CD4-positive, CD25-positive, alpha-beta regulatory T cell (primary cell): ENCODE measurements around the gene C1orf146. TPM values are rescaled to one million over a fixed set of nuclear protein-coding genes. Genes with fewer than 3 reads are reported as not detected.

Experiments used
- ATAC-seq, 2 donors: fragments of 150-1000 bp; cut with Tn5 transposase; one replicate each; pipeline ENCODE4 v1.10.0; 2021; ENCODE audit warnings: low read depth in 2 of 2, moderate number of reproducible peaks in 2 of 2, moderate library complexity in 1 of 2
- DNase-seq, 3 donors: peaks; one replicate each; pipeline versions ENCODE4 v3.0.0 to v3.0.0-alpha.2; 2012 to 2022; ENCODE audit warnings: mixed read lengths in 1 of 3
- H3K27ac ChIP-seq: one replicate; pipeline ENCODE4 v1.7.0; 2013; ENCODE audit warnings: mild to moderate bottlenecking, low read length; ENCODE audit not compliant: insufficient read depth, poor library complexity, severe bottlenecking
- H3K27me3 ChIP-seq: one replicate; pipeline ENCODE4 v1.7.0; 2013; ENCODE audit warnings: low read length; ENCODE audit not compliant: control insufficient read depth, insufficient read depth
- H3K36me3 ChIP-seq: one replicate; pipeline ENCODE4 v1.7.0; 2013; ENCODE audit warnings: mild to moderate bottlenecking, low read length, moderate library complexity; ENCODE audit not compliant: control insufficient read depth, insufficient read depth
- H3K4me1 ChIP-seq: 2 replicates; pipeline ENCODE4 v1.7.0; 2013; ENCODE audit warnings: mild to moderate bottlenecking, low read length; ENCODE audit not compliant: insufficient read depth, control insufficient read depth, poor library complexity, severe bottlenecking
- H3K4me3 ChIP-seq: one replicate; pipeline ENCODE4 v1.7.0; 2013; ENCODE audit warnings: low read depth, mild to moderate bottlenecking, low read length, moderate library complexity
- H3K9me3 ChIP-seq, 2 experiments: 1 replicate in 1 of 2; 2 replicates in 1 of 2; pipeline ENCODE4 v1.7.0; 2013; ENCODE audit warnings: low read length in 2 of 2, mild to moderate bottlenecking in 1 of 2, moderate library complexity in 1 of 2; ENCODE audit not compliant: control insufficient read depth in 2 of 2
- H3K27ac Mint-ChIP-seq, 3 donors: one replicate each; pipeline ENCODE4 v1.8.0; 2020 to 2022; ENCODE audit warnings: mild to moderate bottlenecking in 3 of 3, mixed read lengths in 3 of 3, moderate library complexity in 2 of 3
- H3K27me3 Mint-ChIP-seq: one replicate; pipeline ENCODE4 v1.8.0; 2022; ENCODE audit warnings: mild to moderate bottlenecking, mixed read lengths
- H3K36me3 Mint-ChIP-seq: one replicate; pipeline ENCODE4 v1.8.0; 2020; ENCODE audit warnings: mixed read lengths
- H3K4me1 Mint-ChIP-seq, 4 donors: one replicate each; pipeline ENCODE4 v1.8.0; 2020 to 2022; ENCODE audit warnings: mixed read lengths in 4 of 4, mild to moderate bottlenecking in 1 of 4
- H3K4me3 Mint-ChIP-seq, 4 donors: one replicate each; pipeline ENCODE4 v1.8.0; 2020 to 2022; ENCODE audit warnings: mild to moderate bottlenecking in 4 of 4, mixed read lengths in 4 of 4, moderate library complexity in 3 of 4
- H3K9me3 Mint-ChIP-seq, 7 donors: one replicate each; pipeline ENCODE4 v1.8.0; 2020 to 2022; ENCODE audit warnings: mixed read lengths in 7 of 7, mild to moderate bottlenecking in 3 of 7, moderate library complexity in 2 of 7
- polyA plus RNA-seq, 4 donors: library from polyadenylated mRNA; unstranded; fragments of 300-500 nt; fragmentation: Illumina TruSeq; gene quantifications; one replicate each; pipeline ENCODE4 v1.2.3, GENCODE V29; 2021
- total RNA-seq: library from RNA; stranded (reverse); gene quantifications from one replicate; pipeline ENCODE4 v1.2.3, GENCODE V29; 2022

The C1orf146 gene
- total and polyA plus RNA-seq, 5 donors from 2014 or later, result not detected

- Histone ChIP-seq H3K27me3 (no peaks in the 10 kb centered on the region), H3K27ac (no peak overlapping the region), H3K4me1 (no peaks in the 10 kb centered on the region), H3K36me3 (no peaks in the 10 kb centered on the region), H3K9me3 (no peaks in the 10 kb centered on the region), H3K4me3 (no peak overlapping the region)
- H3K9me3 Mint-ChIP-seq, result peaks cover 0 to 3% (median 0%) of the 10 kb centered on the region in 7 donors
- peaks cover 8% of the 10 kb centered on the region for H3K27me3 Mint-ChIP-seq
- no peak for ATAC-seq
- H3K4me1 Mint-ChIP-seq, result peaks cover 0 to 11% (median 2%) of the 10 kb centered on the region in 4 donors
- H3K27ac Mint-ChIP-seq, result peak overlapping the region in 1 of 3 donors; percentile 75
- no peak overlapping the region for H3K4me3 Mint-ChIP-seq
- no peak for DNase-seq
- H3K36me3 Mint-ChIP-seq, result no peaks in the 10 kb centered on the region
These were observed 25.5 kb upstream of the C1orf146 start for GRCh38 chr1:92192246-92192645.

- ATAC-seq, result no peak
- Histone ChIP-seq H3K27ac (no peak overlapping the region), H3K27me3 (no peaks in the 10 kb centered on the region), H3K36me3 (no peaks in the 10 kb centered on the region), H3K4me1 (no peaks in the 10 kb centered on the region), H3K4me3 (no peak overlapping the region), H3K9me3 (no peaks in the 10 kb centered on the region)
- Mint-ChIP-seq H3K4me3 (no peak overlapping the region), H3K27ac (no peak overlapping the region), H3K27me3 (peaks cover 4% of the 10 kb centered on the region), H3K9me3 (no peaks in the 10 kb centered on the region), H3K36me3 (no peaks in the 10 kb centered on the region), H3K4me1 (peaks cover 0 to 11% (median 2%) of the 10 kb centered on the region in 4 donors)
- no peak for DNase-seq
These were observed 23.2 kb upstream of the C1orf146 start for GRCh38 chr1:92194511-92194910.

- H3K27me3 Mint-ChIP-seq, result peaks cover 5% of the 10 kb centered on the region
- Histone ChIP-seq H3K9me3 (no peaks in the 10 kb centered on the region), H3K36me3 (no peaks in the 10 kb centered on the region), H3K27ac (peak overlapping the region; percentile 41), H3K4me3 (peak overlapping the region; percentile 22), H3K27me3 (no peaks in the 10 kb centered on the region), H3K4me1 (peaks cover 5% of the 10 kb centered on the region)
- H3K36me3 Mint-ChIP-seq, result no peaks in the 10 kb centered on the region
- H3K27ac Mint-ChIP-seq, result peak overlapping the region; percentile 0 to 75 (median 20)
- DNase-seq (peak in 2 of 3 donors; percentile 13 to 80), ATAC-seq (peak; percentile 53 to 60)
- peak overlapping the region in 3 of 4 donors; percentile 6 to 19 (median 18) for H3K4me3 Mint-ChIP-seq
- H3K4me1 Mint-ChIP-seq, result peaks cover 11 to 18% (median 14%) of the 10 kb centered on the region in 4 donors
- H3K9me3 Mint-ChIP-seq, result peaks cover 0 to 9% (median 4%) of the 10 kb centered on the region in 7 donors
These were observed 15.7 kb upstream of the C1orf146 start for GRCh38 chr1:92201973-92202372.

GRCh38 chr1:92203105-92203504 is 14.6 kb upstream of the C1orf146 start:
- no peaks in the 10 kb centered on the region for H3K36me3 Mint-ChIP-seq
- DNase-seq (peak in 1 of 3 donors; percentile 13), ATAC-seq (no peak)
- Histone ChIP-seq H3K4me3 (no peak overlapping the region), H3K27ac (no peak overlapping the region), H3K27me3 (no peaks in the 10 kb centered on the region), H3K36me3 (no peaks in the 10 kb centered on the region), H3K4me1 (peaks cover 5% of the 10 kb centered on the region), H3K9me3 (no peaks in the 10 kb centered on the region)
- H3K27me3 Mint-ChIP-seq, result peaks cover 5% of the 10 kb centered on the region
- H3K9me3 Mint-ChIP-seq, result peaks cover 0 to 9% (median 4%) of the 10 kb centered on the region in 7 donors
- peaks cover 10 to 18% (median 14%) of the 10 kb centered on the region in 4 donors for H3K4me1 Mint-ChIP-seq
- peak overlapping the region; percentile 14 to 61 (median 26) for H3K27ac Mint-ChIP-seq
- H3K4me3 Mint-ChIP-seq, result no peak overlapping the region

- Mint-ChIP-seq H3K4me1 (peaks cover 0 to 14% (median 5%) of the 10 kb centered on the region in 4 donors), H3K4me3 (no peak overlapping the region), H3K9me3 (peaks cover 0 to 8% (median 2%) of the 10 kb centered on the region in 7 donors), H3K27ac (no peak overlapping the region), H3K27me3 (peaks cover 4% of the 10 kb centered on the region), H3K36me3 (no peaks in the 10 kb centered on the region)
- ATAC-seq (no peak), DNase-seq (no peak)
- no peaks in the 10 kb centered on the region for H3K27me3 ChIP-seq
- no peaks in the 10 kb centered on the region for H3K36me3 ChIP-seq
- no peak overlapping the region for H3K4me3 ChIP-seq
- no peak overlapping the region for H3K27ac ChIP-seq
- no peaks in the 10 kb centered on the region for H3K9me3 ChIP-seq
- H3K4me1 ChIP-seq, result no peaks in the 10 kb centered on the region
These were observed 7.0 kb upstream of the C1orf146 start for GRCh38 chr1:92210701-92211100.

GRCh38 chr1:92211166-92211565 is 6.5 kb upstream of the C1orf146 start:
- no peak overlapping the region for H3K4me3 ChIP-seq
- Mint-ChIP-seq H3K36me3 (no peaks in the 10 kb centered on the region), H3K27ac (no peak overlapping the region), H3K9me3 (peaks cover 0 to 7% (median 2%) of the 10 kb centered on the region in 7 donors), H3K27me3 (peaks cover 4% of the 10 kb centered on the region), H3K4me3 (no peak overlapping the region), H3K4me1 (peaks cover 0 to 14% (median 5%) of the 10 kb centered on the region in 4 donors)
- ATAC-seq (no peak), DNase-seq (no peak)
- H3K36me3 ChIP-seq, result no peaks in the 10 kb centered on the region
- H3K4me1 ChIP-seq, result no peaks in the 10 kb centered on the region
- H3K9me3 ChIP-seq, result no peaks in the 10 kb centered on the region
- H3K27ac ChIP-seq, result no peak overlapping the region
- H3K27me3 ChIP-seq, result no peaks in the 10 kb centered on the region

- no peaks in the 10 kb centered on the region for H3K27me3 ChIP-seq
- no peaks in the 10 kb centered on the region for H3K36me3 ChIP-seq
- H3K4me3 Mint-ChIP-seq, result no peak overlapping the region
- DNase-seq (no peak), ATAC-seq (no peak)
- H3K4me1 ChIP-seq, result no peaks in the 10 kb centered on the region
- H3K27ac Mint-ChIP-seq, result no peak overlapping the region
- H3K27ac ChIP-seq, result no peak overlapping the region
- H3K9me3 Mint-ChIP-seq, result no peaks in the 10 kb centered on the region
- no peak overlapping the region for H3K4me3 ChIP-seq
- peaks cover 11% of the 10 kb centered on the region for H3K27me3 Mint-ChIP-seq
- no peaks in the 10 kb centered on the region for H3K4me1 Mint-ChIP-seq
- no peaks in the 10 kb centered on the region for H3K36me3 Mint-ChIP-seq
- H3K9me3 ChIP-seq, result no peaks in the 10 kb centered on the region
These were observed 844 bp downstream of the C1orf146 start for GRCh38 chr1:92218559-92218958.

- H3K9me3 ChIP-seq, result no peaks in the 10 kb centered on the region
- no peaks in the 10 kb centered on the region for H3K4me1 ChIP-seq
- no peaks in the 10 kb centered on the region for H3K4me1 Mint-ChIP-seq
- no peak overlapping the region for H3K4me3 Mint-ChIP-seq
- no peak overlapping the region for H3K27ac ChIP-seq
- DNase-seq (no peak), ATAC-seq (no peak)
- no peaks in the 10 kb centered on the region for H3K36me3 ChIP-seq
- no peaks in the 10 kb centered on the region for H3K27me3 ChIP-seq
- H3K9me3 Mint-ChIP-seq, result no peaks in the 10 kb centered on the region
- H3K4me3 ChIP-seq, result no peak overlapping the region
- no peak overlapping the region for H3K27ac Mint-ChIP-seq
- H3K27me3 Mint-ChIP-seq, result peaks cover 11% of the 10 kb centered on the region
- H3K36me3 Mint-ChIP-seq, result no peaks in the 10 kb centered on the region
These were observed 1.3 kb downstream of the C1orf146 start for GRCh38 chr1:92219028-92219427.
